IMR-90 (cell line): ENCODE results near the gene CLOCK. TPM values are rescaled to one million over a fixed set of nuclear protein-coding genes. Genes with fewer than 3 reads are reported as not detected.
A peak's percentile ranks its signal among the peaks of the same experiment; 100 is the strongest.

ENCODE experiments used
- ATAC-seq: fragments of 200-7000 bp; cut with Tn5 transposase; 2 replicates; pipeline ENCODE4 v1.9.1; 2020; ENCODE audit warnings: low read depth, mild to moderate bottlenecking, moderate library complexity
- BruUV-seq: library from RNA; stranded (reverse); fragments of 400-500 nt; replicated peaks from 2 replicates; lab custom pipeline; 2021; lab: Mats Ljungman, UMichigan
- CTCF ChIA-PET: fragments of 300-600 bp; formaldehyde crosslinking; extraction: SDS; loops from one replicate; lab custom pipeline; 2021; ENCODE audit warnings: antibody characterized with exemption; lab: Yijun Ruan, JAX
- POLR2A ChIA-PET: fragments of 300-600 bp; sonication (Branson Sonifier 250); formaldehyde crosslinking; loops from one replicate; lab custom pipeline; 2022; ENCODE audit warnings: antibody characterized with exemption; ENCODE audit not compliant: unreplicated experiment; lab: Charles Lee
- DNase-seq: peaks from one replicate; pipeline ENCODE4 v3.0.0; 2013
- H2AFZ ChIP-seq: replicated peaks from 2 replicates; pipeline ENCODE3; 2013; ENCODE audit warnings: low read length, mild to moderate bottlenecking; ENCODE audit not compliant: poor library complexity
- H2AK5ac ChIP-seq: 2 replicates; pipeline ENCODE4 v1.6.1; 2013; ENCODE audit warnings: low read depth, low read length, inconsistent platforms
- H2AK9ac ChIP-seq: replicated peaks from 2 replicates; pipeline ENCODE3; 2013; ENCODE audit warnings: mild to moderate bottlenecking, low read depth, low read length, moderate library complexity; ENCODE audit not compliant: poor library complexity
- H2BK120ac ChIP-seq: 2 replicates; pipeline ENCODE4 v1.6.1; 2013; ENCODE audit warnings: low read depth, low read length, inconsistent platforms
- H2BK15ac ChIP-seq: 3 replicates; pipeline ENCODE4 v1.6.1; 2013; ENCODE audit warnings: low read depth, low read length, inconsistent platforms
- H2BK20ac ChIP-seq: 2 replicates; pipeline ENCODE4 v1.6.1; 2013; ENCODE audit warnings: low read depth, mild to moderate bottlenecking, inconsistent platforms, low read length, moderate library complexity
- H2BK5ac ChIP-seq: 2 replicates; pipeline ENCODE4 v1.6.1; 2013; ENCODE audit warnings: mild to moderate bottlenecking, low read depth, low read length, inconsistent platforms; ENCODE audit not compliant: poor library complexity, severe bottlenecking
- H3K14ac ChIP-seq: replicated peaks from 2 replicates; pipeline ENCODE4 v1.6.1; 2013; ENCODE audit warnings: low read depth, low read length, inconsistent platforms
- H3K18ac ChIP-seq: 2 replicates; pipeline ENCODE4 v1.6.1; 2013; ENCODE audit warnings: low read depth, low read length, control low read depth
- H3K23ac ChIP-seq: 2 replicates; pipeline ENCODE4 v1.6.1; 2013; ENCODE audit warnings: low read depth, low read length, inconsistent platforms
- H3K27ac ChIP-seq: 2 replicates; pipeline ENCODE4 v1.5.1; 2013; ENCODE audit warnings: mild to moderate bottlenecking, control low read depth, low read length; ENCODE audit not compliant: insufficient read depth
- H3K27me3 ChIP-seq: 2 replicates; pipeline ENCODE4 v1.6.1; 2013; ENCODE audit warnings: low read length; ENCODE audit not compliant: control insufficient read depth, insufficient read depth
- H3K36me3 ChIP-seq: 2 replicates; pipeline ENCODE4 v1.6.1; 2013; ENCODE audit warnings: low read length, mixed read lengths; ENCODE audit not compliant: control insufficient read depth, insufficient read depth
- H3K4ac ChIP-seq: 2 replicates; pipeline ENCODE4 v1.6.1; 2013; ENCODE audit warnings: low read depth, low read length, inconsistent platforms
- H3K4me1 ChIP-seq: 2 replicates; pipeline ENCODE4 v1.6.1; 2013; ENCODE audit warnings: low read length, mixed read lengths; ENCODE audit not compliant: control insufficient read depth, insufficient read depth
- H3K4me2 ChIP-seq: 2 replicates; pipeline ENCODE4 v1.6.1; 2013; ENCODE audit warnings: low read depth, mild to moderate bottlenecking, control low read depth, low read length, moderate library complexity
- H3K4me3 ChIP-seq: 2 replicates; pipeline ENCODE4 v1.5.1; 2013; ENCODE audit warnings: low read depth, mild to moderate bottlenecking, control low read depth, low read length, moderate library complexity; ENCODE audit not compliant: insufficient read depth
- H3K56ac ChIP-seq: 2 replicates; pipeline ENCODE4 v1.6.1; 2013; ENCODE audit warnings: low read length, inconsistent platforms; ENCODE audit not compliant: insufficient read depth; ENCODE audit errors: extremely low read depth
- H3K79me1 ChIP-seq, 2 experiments: 2 replicates each; pipeline ENCODE4 v1.6.1; 2013; ENCODE audit warnings: low read length in 2 of 2, inconsistent platforms in 1 of 2, low read depth in 1 of 2
- H3K9ac ChIP-seq: 2 replicates; pipeline ENCODE4 v1.6.1; 2013; ENCODE audit warnings: low read depth, low read length, control low read depth
- H3K9me1 ChIP-seq: 2 replicates; pipeline ENCODE4 v1.6.1; 2013; ENCODE audit warnings: low read length, inconsistent platforms; ENCODE audit not compliant: insufficient read depth
- H3K9me3 ChIP-seq: 2 replicates; pipeline ENCODE4 v1.6.1; 2013; ENCODE audit warnings: low read length; ENCODE audit not compliant: control insufficient read depth, insufficient read depth
- H4K20me1 ChIP-seq: 2 replicates; pipeline ENCODE4 v1.6.1; 2013; ENCODE audit warnings: low read length, inconsistent platforms; ENCODE audit not compliant: insufficient read depth
- H4K5ac ChIP-seq: 2 replicates; pipeline ENCODE4 v1.6.1; 2013; ENCODE audit warnings: mild to moderate bottlenecking, low read depth, low read length, control low read depth
- H4K8ac ChIP-seq, 2 experiments: 2 replicates each; pipeline ENCODE4 v1.6.1; 2013; ENCODE audit warnings: low read depth in 2 of 2, low read length in 2 of 2, control low read depth in 1 of 2, inconsistent platforms in 1 of 2
- H4K91ac ChIP-seq: 2 replicates; pipeline ENCODE4 v1.6.1; 2013; ENCODE audit warnings: low read depth, low read length, inconsistent platforms; ENCODE audit not compliant: insufficient read depth
- MAZ ChIP-seq: IDR thresholded peaks from 2 replicates; pipeline ENCODE4 v1.6.1; 2012; ENCODE audit warnings: low read depth, mild to moderate bottlenecking, low read length, improper control_type of control experiment, moderate library complexity, borderline replicate concordance
- NFE2L2 ChIP-seq: fragments of 150-350 bp; IDR thresholded peaks from 2 replicates; pipeline ENCODE4 v1.6.1; 2016; ENCODE audit warnings: low read depth, mild to moderate bottlenecking, low read length
- WGBS, 2 experiments: methylation state at CpG; one replicate each; pipeline versions ENCODE4 v1.1.5 to v1.1.7; 2013; ENCODE audit warnings: missing lambda C conversion rate in 2 of 2; ENCODE audit not compliant: insufficient read length in 1 of 2; ENCODE audit errors: extremely low coverage in 2 of 2; 5-methylcytosine and 5-hydroxymethylcytosine counted together
- dilution Hi-C: fragments of 300-500 bp; cut with HindIII; formaldehyde crosslinking; loops from one replicate; pipeline ENCODE4 v1.14.3; 2018; ENCODE audit warnings: low sequenced_read_pairs; ENCODE audit not compliant: unreplicated experiment
- in situ Hi-C: fragments of 300-500 bp; cut with MboI; formaldehyde crosslinking; loops from 3 replicates; pipeline ENCODE4 v1.14.3; 2019; ENCODE audit warnings: low sequenced_read_pairs, inconsistent platforms, mixed read lengths
- intact Hi-C: fragments of 100-400 bp; cut with micrococcal nuclease; formaldehyde crosslinking; loops from 2 replicates; pipeline ENCODE4 v1.10.0; 2022
- polyA plus RNA-seq, 3 experiments: library from polyadenylated mRNA; depleted of rRNA; stranded (reverse); fragments of >200 nt; gene quantifications; 2 replicates each; pipeline ENCODE4 v1.2.3, GENCODE V29; 2012; ENCODE audit warnings: low replicate concordance in 1 of 3
- total RNA-seq: library from RNA; depleted of rRNA; stranded (reverse); fragments of >200 nt; gene quantifications from 2 replicates; pipeline ENCODE4 v1.2.3, GENCODE V29; 2012

CLOCK gene
- total and polyA plus RNA-seq, 2 of the 4 experiments (the other 2 are of a cell fraction) = 7.3 to 53.4 TPM

- peaks cover 5% of the 10 kb centered on the region; the same call in 1 of the 2 replicates for H3K4me1 ChIP-seq
- H2AFZ ChIP-seq = peak overlapping the region; percentile 87
- WGBS, 2 experiments = 0% methylated on average over 2 of the region's 16 CpGs; no CpG with 5 or more reads in 1 of the 2 experiments
- H3K4me3 ChIP-seq = peak overlapping the region; percentile 62
- ChIA-PET POLR2A (interaction anchor here (0.6 kb wide), 1 partner anchor 320 kb away, joined by 6 read pairs; no protein-coding TSS in a partner anchor), CTCF (interaction anchor here (1.7 kb wide), 1 partner anchor 11 kb away, joined by 6 read pairs; no protein-coding TSS in a partner anchor)
- H4K20me1 ChIP-seq = peaks cover 6% of the 10 kb centered on the region; the same call in 1 of the 2 replicates
- peak overlapping the region; percentile 20; the same call in 1 of the 2 replicates for H4K91ac ChIP-seq
- H3K27ac ChIP-seq = peak overlapping the region; percentile 75
- no peak overlapping the region for H3K23ac ChIP-seq
- H3K9me1 ChIP-seq = peaks cover 4% of the 10 kb centered on the region
- peak overlapping the region; percentile 68 for H2BK5ac ChIP-seq
- peak overlapping the region; percentile 37 for H3K56ac ChIP-seq
- no peak overlapping the region for H3K4me2 ChIP-seq
- H3K27me3 ChIP-seq = no peaks in the 10 kb centered on the region
- H2AK5ac ChIP-seq = no peak overlapping the region; the same call in 1 of the 2 replicates
- H3K9me3 ChIP-seq = no peaks in the 10 kb centered on the region
- H2BK120ac ChIP-seq = peak overlapping the region; percentile 44
- H3K79me1 ChIP-seq = peaks cover 4 to 18% of the 10 kb centered on the region in 2 experiments
- in situ Hi-C loops (loop anchor here (5.0 to 25.0 kb wide), 2 partner anchors 99 to 1259 kb away; no protein-coding TSS in a partner anchor), intact Hi-C loops (loop anchor here (1.0 to 10.0 kb wide), 4 partner anchors 52 to 200 kb away; partner anchors contain the start of gene SRD5A3), dilution Hi-C loops (no loop called here)
- ATAC-seq (peak; percentile 74), DNase-seq (no peak)
- H2AK9ac ChIP-seq = peak overlapping the region; percentile 85
- H3K18ac ChIP-seq = no peak overlapping the region; the same call in 1 of the 2 replicates
- H3K4ac ChIP-seq = peak overlapping the region; percentile 93
- no peak overlapping the region for H2BK20ac ChIP-seq
- no TSS peak for BruUV-seq
- H4K5ac ChIP-seq = no peak overlapping the region
- H3K9ac ChIP-seq = peak overlapping the region; percentile 64
- H3K36me3 ChIP-seq = no peaks in the 10 kb centered on the region
- peak overlapping the region; percentile 39 to 60; a peak in 3 of 4 replicates for H4K8ac ChIP-seq
- TF ChIP-seq MAZ (peak; percentile 46; the same call in 1 of the 2 replicates), NFE2L2 (no peak)
- no peak overlapping the region for H2BK15ac ChIP-seq
- H3K14ac ChIP-seq = no peak overlapping the region
Measured at GRCh38 chr4:55546506-55546755, 278 bp downstream of the CLOCK start.
